HepG2 (cell line): ENCODE results near the gene ALOX12. TPM values are rescaled to one million over a fixed set of nuclear protein-coding genes. Genes with fewer than 3 reads are reported as not detected.

ENCODE experiments used
- ELK4 ChIP-seq: sonication (generic); formaldehyde crosslinking; IDR thresholded peaks from 2 replicates; pipeline ENCODE4 v1.9.0; 2021; ENCODE audit warnings: missing genetic modification reagents, borderline replicate concordance
- HCFC1 ChIP-seq: fragments of 150-350 bp; IDR thresholded peaks from 2 replicates; pipeline ENCODE4 v1.6.1; 2014; ENCODE audit warnings: low read depth, low read length
- HNRNPK ChIP-seq: fragments of 200-400 bp; formaldehyde crosslinking; IDR thresholded peaks from 2 replicates; pipeline ENCODE4 v1.6.1; 2018; ENCODE audit warnings: low read length, low read depth, moderate library complexity, mild to moderate bottlenecking; ENCODE audit not compliant: poor library complexity, severe bottlenecking
- PATZ1 ChIP-seq: sonication (generic); formaldehyde crosslinking; IDR thresholded peaks from 2 replicates; pipeline ENCODE4 v1.4.0; 2020; ENCODE audit warnings: missing genetic modification reagents
- POLR2AphosphoS5 ChIP-seq: IDR thresholded peaks from 2 replicates; pipeline ENCODE4 v1.6.1; 2012; ENCODE audit warnings: low read depth, low read length
- SOX13 ChIP-seq, 3 experiments: fragments of 450-650 bp in 1 of 3; sonication (generic) in 1 of 3; formaldehyde crosslinking in 1 of 3; IDR thresholded peaks in 2 of 3; conservative IDR thresholded peaks in 1 of 3; 2 replicates each; pipeline versions ENCODE4 v1.5.0 to v1.6.1; 2016 to 2020; ENCODE audit warnings: antibody characterized with exemption in 1 of 3, mild to moderate bottlenecking in 1 of 3, missing compliant biosample characterization in 1 of 3, missing genetic modification reagents in 1 of 3, moderate library complexity in 1 of 3
- U2AF2 ChIP-seq: fragments of 200-400 bp; formaldehyde crosslinking; IDR thresholded peaks from 2 replicates; pipeline ENCODE4 v1.6.1; 2017; ENCODE audit warnings: low read depth, mild to moderate bottlenecking, low read length
- ZNF160 ChIP-seq: sonication (generic); formaldehyde crosslinking; IDR thresholded peaks from 2 replicates; pipeline ENCODE4 v1.8.0; 2022; ENCODE audit warnings: mild to moderate bottlenecking, inconsistent platforms, missing genetic modification reagents
- ZNF430 ChIP-seq: sonication (generic); formaldehyde crosslinking; IDR thresholded peaks from 2 replicates; pipeline ENCODE4 v1.9.0; 2021; ENCODE audit warnings: mild to moderate bottlenecking, missing genetic modification reagents
- ZNF543 ChIP-seq: sonication (generic); formaldehyde crosslinking; IDR thresholded peaks from 2 replicates; pipeline ENCODE4 v1.4.0; 2020; ENCODE audit warnings: mild to moderate bottlenecking, missing genetic modification reagents
- ZNF687 ChIP-seq: sonication (generic); formaldehyde crosslinking; IDR thresholded peaks from 2 replicates; pipeline ENCODE4 v1.5.1; 2020; ENCODE audit warnings: mild to moderate bottlenecking, missing genetic modification reagents, moderate library complexity
- ZNF883 ChIP-seq: sonication (generic); formaldehyde crosslinking; IDR thresholded peaks from 2 replicates; pipeline ENCODE4 v1.5.1; 2020; ENCODE audit warnings: mild to moderate bottlenecking, missing genetic modification reagents; ENCODE audit errors: not compliant biosample characterization
- polyA plus RNA-seq, 8 experiments: library from polyadenylated mRNA; depleted of rRNA in 3 of 8; stranded (reverse) in 7 of 8; unstranded in 1 of 8; fragments of >200 nt; fragmentation: Illumina TruSeq in 4 of 8; extraction: Trizol in 4 of 8; gene quantifications; 2 replicates each; pipeline versions ENCODE4 v1.2.1 to v1.2.3, GENCODE V29; 2011 to 2016; ENCODE audit warnings: low read depth in 4 of 8, missing spikeins in 1 of 8, mixed read lengths in 1 of 8; ENCODE audit not compliant: insufficient read depth in 1 of 8
- total RNA-seq, 5 experiments: library from RNA; depleted of rRNA; stranded (reverse); fragments of >200 nt; fragmentation: Illumina TruSeq; extraction: Trizol; gene quantifications; 2 replicates each; pipeline ENCODE4 v1.2.3, GENCODE V29; 2016; ENCODE audit warnings: low read depth in 1 of 5
- TF ChIP-seq, protein P1 (sequence below): sonication (generic); formaldehyde crosslinking; IDR thresholded peaks from 2 replicates; pipeline ENCODE4 v1.4.0; 2020; ENCODE audit warnings: missing genetic modification reagents, borderline replicate concordance
- TF ChIP-seq, protein P2 (sequence below): sonication (generic); formaldehyde crosslinking; IDR thresholded peaks from 2 replicates; pipeline ENCODE4 v1.5.1; 2020; ENCODE audit warnings: missing genetic modification reagents, mild to moderate bottlenecking, borderline replicate concordance

ALOX12 gene
- total and polyA plus RNA-seq, 2 of the 13 experiments (the other 11 are each of a cell fraction or from before 2014, with no cell fraction given) = not detected

DNA sequence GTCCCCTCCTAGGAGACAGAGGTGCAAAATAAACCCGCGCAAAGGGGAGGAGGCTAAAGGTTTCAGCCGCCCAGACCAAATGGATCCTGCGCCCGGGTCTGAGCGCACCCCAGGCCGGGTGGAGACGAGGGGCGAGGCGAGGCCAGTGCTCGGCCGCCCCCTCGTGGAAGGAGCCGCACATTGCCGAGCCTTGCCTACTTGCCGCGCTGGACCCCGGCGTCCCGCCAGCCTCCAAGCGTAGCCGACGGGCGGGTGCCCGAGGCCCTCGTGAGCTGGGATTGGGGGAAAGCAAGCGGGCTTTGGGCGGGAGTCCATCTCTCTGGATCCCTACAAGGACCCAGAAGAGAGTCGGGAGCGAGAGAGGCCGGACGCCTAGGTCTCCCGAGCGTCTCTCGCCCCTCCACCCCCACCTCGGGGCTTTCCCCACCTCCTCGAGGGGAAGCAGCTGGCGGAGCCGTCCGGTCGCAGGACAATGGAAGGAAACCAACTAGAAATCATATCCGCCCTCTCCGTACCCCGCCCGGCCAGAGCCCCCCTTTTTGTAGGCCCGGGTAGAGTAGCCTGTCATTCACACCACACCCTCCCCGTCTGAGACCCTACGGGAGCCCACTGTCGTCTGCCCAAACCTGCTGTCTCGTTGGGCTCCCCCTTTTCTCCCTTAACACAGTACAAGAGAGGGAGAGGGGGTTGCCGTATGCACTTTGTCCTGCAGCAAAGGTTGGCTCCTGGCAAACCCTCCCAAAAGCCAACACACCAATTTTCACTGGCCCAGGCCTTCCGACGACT is 26.3 kb downstream of the ALOX12 start (continued):
- TF ChIP-seq, protein P1, sequence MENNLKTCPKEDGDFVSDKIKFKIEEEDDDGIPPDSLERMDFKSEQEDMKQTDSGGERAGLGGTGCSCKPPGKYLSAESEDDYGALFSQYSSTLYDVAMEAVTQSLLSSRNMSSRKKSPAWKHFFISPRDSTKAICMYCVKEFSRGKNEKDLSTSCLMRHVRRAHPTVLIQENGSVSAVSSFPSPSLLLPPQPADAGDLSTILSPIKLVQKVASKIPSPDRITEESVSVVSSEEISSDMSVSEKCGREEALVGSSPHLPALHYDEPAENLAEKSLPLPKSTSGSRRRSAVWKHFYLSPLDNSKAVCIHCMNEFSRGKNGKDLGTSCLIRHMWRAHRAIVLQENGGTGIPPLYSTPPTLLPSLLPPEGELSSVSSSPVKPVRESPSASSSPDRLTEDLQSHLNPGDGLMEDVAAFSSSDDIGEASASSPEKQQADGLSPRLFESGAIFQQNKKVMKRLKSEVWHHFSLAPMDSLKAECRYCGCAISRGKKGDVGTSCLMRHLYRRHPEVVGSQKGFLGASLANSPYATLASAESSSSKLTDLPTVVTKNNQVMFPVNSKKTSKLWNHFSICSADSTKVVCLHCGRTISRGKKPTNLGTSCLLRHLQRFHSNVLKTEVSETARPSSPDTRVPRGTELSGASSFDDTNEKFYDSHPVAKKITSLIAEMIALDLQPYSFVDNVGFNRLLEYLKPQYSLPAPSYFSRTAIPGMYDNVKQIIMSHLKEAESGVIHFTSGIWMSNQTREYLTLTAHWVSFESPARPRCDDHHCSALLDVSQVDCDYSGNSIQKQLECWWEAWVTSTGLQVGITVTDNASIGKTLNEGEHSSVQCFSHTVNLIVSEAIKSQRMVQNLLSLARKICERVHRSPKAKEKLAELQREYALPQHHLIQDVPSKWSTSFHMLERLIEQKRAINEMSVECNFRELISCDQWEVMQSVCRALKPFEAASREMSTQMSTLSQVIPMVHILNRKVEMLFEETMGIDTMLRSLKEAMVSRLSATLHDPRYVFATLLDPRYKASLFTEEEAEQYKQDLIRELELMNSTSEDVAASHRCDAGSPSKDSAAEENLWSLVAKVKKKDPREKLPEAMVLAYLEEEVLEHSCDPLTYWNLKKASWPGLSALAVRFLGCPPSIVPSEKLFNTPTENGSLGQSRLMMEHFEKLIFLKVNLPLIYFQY (CRISPR knock-in tag) = peak; percentile 67; the same call in 1 of the 2 replicates
- TF ChIP-seq HCFC1 (no peak), SOX13 (IDR thresholded peaks at IDR 0.05) (no peak), SOX13 (CRISPR knock-in tag; conservative IDR thresholded peaks at IDR 0.05 in 1 of 2, IDR thresholded peaks at IDR 0.05 in 1 of 2) (0 out of 4 replicates have a peak, but pooled peaks of 1 of the 2 experiments have one; percentile 9), U2AF2 (no peak), ZNF430 (CRISPR knock-in tag) (peak; percentile 63), ELK4 (CRISPR knock-in tag) (no peak), HNRNPK (no peak), ZNF543 (0 out of 2 replicates have a peak, but pooled peaks have one; percentile 54), ZNF883 (CRISPR knock-in tag) (peak; percentile 67), ZNF687 (CRISPR knock-in tag) (peak; percentile 87), POLR2AphosphoS5 (no peak), PATZ1 (CRISPR knock-in tag) (peak; percentile 66), ZNF160 (CRISPR knock-in tag) (no peak)
- TF ChIP-seq, protein P2, sequence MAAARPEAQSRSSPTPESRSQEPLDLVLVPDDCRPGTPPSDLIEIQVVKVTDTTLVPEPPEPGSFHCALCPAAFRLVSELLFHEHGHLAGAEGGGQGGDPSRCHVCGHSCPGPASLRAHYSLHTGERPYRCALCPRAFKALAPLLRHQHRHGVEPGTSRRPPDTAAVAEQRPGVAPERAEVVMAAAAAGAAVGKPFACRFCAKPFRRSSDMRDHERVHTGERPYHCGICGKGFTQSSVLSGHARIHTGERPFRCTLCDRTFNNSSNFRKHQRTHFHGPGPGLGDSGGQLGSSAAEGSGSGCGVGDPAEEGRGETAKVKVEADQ (CRISPR knock-in tag) = peak; percentile 55; the same call in 1 of the 2 replicates
